HG03097 (cell line): Measurements from ENCODE around the gene NEAT1.
"Not testable (repeated sequence)": the region's sequence is repeated elsewhere in the genome, so short reads cannot be mapped to it uniquely, and the experiment has no call there.

Source experiments
- ATAC-seq: cut with Tn5 transposase; IDR thresholded peaks from one replicate; pipeline ENCODE4 v1.9.1; 2021; ENCODE audit not compliant: unreplicated experiment, low FRiP score

NEAT1 gene

GRCh38 chr11:65446446-65447277, 24.1 kb downstream of the NEAT1 start:
- ATAC-seq, result no peak

DNA sequence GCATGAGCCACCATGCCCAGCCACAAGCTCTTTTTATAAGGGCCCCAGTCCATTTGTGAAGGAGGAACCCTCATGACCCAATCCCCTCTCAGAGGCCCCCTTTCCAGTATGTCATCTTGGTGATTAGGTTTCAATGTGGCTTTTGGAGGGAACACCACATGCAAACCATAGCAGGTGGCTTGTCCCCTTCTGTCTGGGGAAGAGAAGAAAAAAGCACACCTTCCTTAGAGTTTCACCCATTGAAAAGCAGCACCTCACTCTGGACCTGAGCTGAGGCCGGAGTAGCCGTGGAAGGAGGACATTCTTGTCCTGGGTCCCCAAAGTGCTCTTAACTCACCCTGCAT, 25.4 kb downstream of the NEAT1 start:
- ATAC-seq, result no peak

- no peak for ATAC-seq
Observed at GRCh38 chr11:65448418-65449105, 26.0 kb downstream of the NEAT1 start.

DNA sequence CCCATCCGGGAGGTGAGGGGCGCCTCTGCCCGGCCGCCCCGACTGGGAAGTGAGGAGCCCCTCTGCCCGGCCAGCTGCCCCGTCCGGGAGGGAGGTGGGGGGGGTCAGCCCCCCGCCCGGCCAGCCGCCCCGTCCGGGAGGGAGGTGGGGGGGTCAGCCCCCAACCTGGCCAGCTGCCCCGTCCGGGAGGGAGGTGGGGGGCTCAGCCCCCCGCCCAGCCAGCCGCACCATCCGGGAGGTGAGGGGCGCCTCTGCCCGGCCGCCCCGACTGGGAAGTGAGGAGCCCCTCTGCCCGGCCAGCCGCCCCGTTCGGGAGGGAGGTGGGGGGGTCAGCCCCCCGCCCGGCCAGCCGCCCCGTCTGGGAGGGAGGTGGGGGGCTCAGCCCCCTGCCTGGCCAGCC, 28.7 kb downstream of the NEAT1 start:
- ATAC-seq, result not testable (repeated sequence)

- not testable (repeated sequence) for ATAC-seq
Observed at GRCh38 chr11:65452259-65452658, 29.7 kb downstream of the NEAT1 start.

- no peak for ATAC-seq
Observed at GRCh38 chr11:65452806-65453490, 30.4 kb downstream of the NEAT1 start.

- no peak for ATAC-seq
Observed at GRCh38 chr11:65454311-65454695, 31.7 kb downstream of the NEAT1 start.

GRCh38 chr11:65454696-65455456, 32.3 kb downstream of the NEAT1 start:
- peak; percentile 87 for ATAC-seq

- no peak for ATAC-seq
Observed at GRCh38 chr11:65456418-65456817, 33.8 kb downstream of the NEAT1 start.

GRCh38 chr11:65459552-65459951, 37.0 kb downstream of the NEAT1 start:
- no peak for ATAC-seq

DNA sequence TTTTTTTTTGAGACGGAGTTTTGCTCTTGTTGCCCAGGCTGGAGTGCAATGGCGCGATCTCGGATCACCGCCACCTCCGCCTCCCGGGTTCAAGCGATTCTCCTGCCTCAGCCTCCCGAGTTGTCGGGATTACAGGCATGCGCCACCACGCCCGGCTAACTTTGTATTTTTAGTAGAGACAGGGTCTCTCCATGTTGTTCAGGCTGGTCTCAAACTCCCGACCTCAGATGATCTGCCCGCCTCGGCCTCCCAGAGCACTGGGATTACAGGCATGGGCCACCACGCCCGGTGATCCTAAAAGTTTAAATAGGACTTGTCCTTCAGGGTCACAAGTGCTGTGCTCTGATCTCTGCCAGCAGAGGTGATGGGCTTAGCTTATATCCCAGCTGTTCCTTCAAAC, 42.9 kb downstream of the NEAT1 start:
- not testable (repeated sequence) for ATAC-seq

- ATAC-seq, result not testable (repeated sequence)
Observed at GRCh38 chr11:65467306-65467705, 44.7 kb downstream of the NEAT1 start.

DNA sequence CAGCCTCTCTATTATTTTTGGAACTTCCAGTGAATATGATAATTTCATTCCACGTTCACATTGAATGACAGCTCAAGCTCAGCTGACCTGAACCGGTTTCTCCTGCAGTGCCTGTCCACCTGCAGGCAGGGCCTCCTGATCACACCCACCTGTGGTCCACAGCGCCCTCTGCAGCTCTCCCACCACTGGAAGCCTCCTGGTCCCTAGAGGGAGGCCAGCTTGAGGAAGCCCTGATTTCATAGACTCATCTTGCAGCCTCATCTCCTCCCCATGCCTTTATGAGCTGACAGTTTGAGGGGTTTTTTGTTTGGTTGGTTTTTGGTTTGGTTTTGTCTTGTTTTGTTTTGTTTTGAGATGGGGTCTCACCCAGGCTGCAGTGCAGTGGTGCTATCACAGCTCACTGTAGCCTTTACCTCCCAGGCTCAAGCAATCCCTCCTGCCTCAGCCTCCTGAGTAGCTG, 46.3 kb downstream of the NEAT1 start:
- ATAC-seq, result no peak

DNA sequence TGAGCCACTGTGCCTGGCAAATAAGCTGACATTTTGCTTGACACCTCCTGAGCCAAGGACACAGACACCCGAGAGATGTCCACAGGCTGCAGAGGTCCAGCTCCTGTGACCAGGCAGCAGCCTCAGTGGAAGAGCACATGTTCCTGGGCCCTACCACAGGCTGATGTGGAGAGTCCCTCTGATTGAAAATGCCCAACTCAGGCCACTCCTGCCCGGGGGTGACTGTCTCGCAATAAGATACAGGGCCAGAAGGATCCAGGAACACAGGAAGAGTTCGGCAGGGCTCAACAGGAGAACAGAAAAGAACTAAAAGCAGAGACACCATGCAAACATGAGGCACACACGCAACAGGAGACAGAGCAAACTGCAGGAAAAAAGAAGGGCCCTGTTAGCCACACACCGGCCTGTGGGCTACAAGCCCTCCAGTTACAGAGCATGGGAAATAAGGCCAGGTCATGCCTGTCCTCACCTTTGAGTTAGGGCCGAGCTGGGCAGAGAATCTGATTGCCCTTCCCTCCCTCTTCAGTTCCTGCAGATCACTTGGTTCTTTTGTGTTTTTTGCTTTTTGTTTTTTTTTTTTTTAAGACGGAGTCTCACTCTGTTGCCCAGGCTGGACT, 47.9 kb downstream of the NEAT1 start:
- ATAC-seq, result no peak

DNA sequence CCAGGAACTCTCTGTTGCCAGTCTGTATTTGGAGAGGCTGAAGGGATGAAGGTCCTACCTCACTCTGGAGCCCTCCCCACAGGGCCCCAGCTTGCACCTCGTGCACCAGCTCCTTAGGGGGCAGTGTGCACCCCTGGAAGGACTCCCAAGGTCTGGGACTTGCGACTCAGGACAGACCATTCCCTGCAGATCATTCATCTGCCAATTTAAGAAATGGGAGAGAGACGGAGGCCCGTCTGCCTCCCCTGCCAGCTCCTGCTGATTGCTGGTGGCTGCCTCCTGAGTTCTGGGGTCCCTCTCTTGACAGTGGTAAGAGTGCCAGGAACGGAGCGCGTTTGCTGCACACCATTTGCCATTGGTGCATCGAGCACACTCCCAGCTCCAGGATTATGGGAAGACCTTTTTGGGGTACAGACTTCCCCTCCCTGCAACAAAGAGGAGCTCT, 48.9 kb downstream of the NEAT1 start:
- ATAC-seq, result no peak

DNA sequence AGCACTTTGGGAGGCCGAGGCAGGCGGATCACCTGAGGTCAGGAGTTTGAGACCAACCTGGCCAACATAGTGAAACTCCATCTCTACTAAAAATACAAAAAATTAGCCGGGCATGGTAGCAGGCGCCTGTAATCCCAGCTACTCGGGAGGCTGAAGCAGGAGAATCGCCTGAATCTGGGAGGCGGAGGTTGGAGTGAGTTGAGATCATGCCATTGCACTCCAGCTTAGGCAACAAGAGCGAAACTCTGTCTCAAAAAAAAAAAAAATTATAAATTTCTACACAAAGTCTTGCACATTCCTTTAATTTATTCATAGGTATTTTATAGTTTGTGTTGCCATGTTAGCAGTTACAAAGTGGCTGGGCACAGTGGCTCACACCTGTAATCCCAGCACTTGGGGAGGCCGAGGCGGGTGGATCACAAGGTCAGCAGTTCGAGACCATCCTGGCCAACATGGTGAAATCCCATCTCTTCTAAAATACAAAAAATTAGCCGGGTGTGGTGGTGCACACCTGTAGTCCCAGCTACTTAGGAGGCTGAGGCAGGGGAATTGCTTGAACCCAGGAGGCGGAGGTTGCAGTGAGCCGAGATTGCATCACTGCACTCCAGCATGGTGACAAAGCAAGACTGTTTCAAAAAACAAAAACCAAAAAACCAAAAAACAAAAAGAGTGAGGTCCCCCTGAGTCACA, 50.1 kb downstream of the NEAT1 start:
- ATAC-seq, result not testable (repeated sequence)

DNA sequence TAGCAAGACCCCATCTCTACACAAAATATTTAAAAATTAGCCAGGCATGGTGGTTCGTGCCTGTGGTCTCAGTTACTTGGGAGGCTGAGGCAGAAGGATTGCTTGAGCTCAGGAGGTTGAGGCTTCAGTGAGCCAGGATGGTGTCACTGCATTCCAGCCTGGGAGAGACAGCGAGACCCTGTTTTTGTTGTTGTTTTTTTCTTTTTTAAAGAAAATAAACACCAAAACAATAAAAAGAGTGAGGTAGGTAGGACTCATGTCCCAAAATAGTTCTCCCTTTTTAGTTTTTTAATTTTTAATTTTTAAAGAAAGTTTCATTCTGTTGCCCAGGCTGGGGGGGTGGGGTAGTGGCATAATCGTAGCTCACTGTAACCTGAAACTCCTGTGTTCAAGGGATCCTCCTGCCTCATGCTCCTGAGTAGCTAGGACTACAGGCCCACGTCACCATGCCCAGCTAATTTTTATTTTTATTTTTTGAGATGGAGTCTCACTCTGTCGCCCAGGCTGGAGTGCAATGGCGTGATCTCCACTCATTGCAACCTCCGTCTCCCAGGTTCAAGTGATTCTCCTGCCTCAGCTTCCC, 50.8 kb downstream of the NEAT1 start:
- no peak for ATAC-seq

GRCh38 chr11:65474864-65475263, 52.3 kb downstream of the NEAT1 start:
- ATAC-seq, result no peak

- no peak for ATAC-seq
Observed at GRCh38 chr11:65476632-65477148, 54.1 kb downstream of the NEAT1 start.
